ENCODE results near the gene CDK14.
"Not testable (repeated sequence)": the region's sequence is repeated elsewhere in the genome, so short reads cannot be mapped to it uniquely, and the experiment has no call there.

CDK14 gene

GRCh38 chr7:90720984-90721760 is 125.1 kb downstream of the CDK14 start:
- no peak for DNase-seq (ENCODE audit: low read depth)

- DNase-seq (ENCODE audit: low read depth): no peak
Observed at GRCh38 chr7:90721869-90722431, 125.8 kb downstream of the CDK14 start.

- no peak for DNase-seq (ENCODE audit: low read depth)
Observed at GRCh38 chr7:90723233-90723632, 127.1 kb downstream of the CDK14 start.

GRCh38 chr7:90723866-90724265 is 127.7 kb downstream of the CDK14 start:
- DNase-seq (ENCODE audit: low read depth): no peak

- DNase-seq (ENCODE audit: low read depth): no peak
Observed at GRCh38 chr7:90726120-90726519, 130.0 kb downstream of the CDK14 start.

- DNase-seq (ENCODE audit: low read depth): no peak
Observed at GRCh38 chr7:90726623-90727022, 130.5 kb downstream of the CDK14 start.

GRCh38 chr7:90727412-90727811 is 131.3 kb downstream of the CDK14 start:
- DNase-seq (ENCODE audit: low read depth): no peak

GRCh38 chr7:90728568-90728967 is 132.4 kb downstream of the CDK14 start:
- DNase-seq (ENCODE audit: low read depth): no peak

GRCh38 chr7:90735611-90736280 is 139.6 kb downstream of the CDK14 start:
- DNase-seq (ENCODE audit: low read depth): not testable (repeated sequence)

- no peak for DNase-seq (ENCODE audit: low read depth)
Observed at GRCh38 chr7:90736316-90736715, 140.2 kb downstream of the CDK14 start.

- DNase-seq (ENCODE audit: low read depth): no peak
Observed at GRCh38 chr7:90736968-90737939, 141.1 kb downstream of the CDK14 start.

- no peak for DNase-seq (ENCODE audit: low read depth)
Observed at GRCh38 chr7:90738249-90738648, 142.1 kb downstream of the CDK14 start.

- no peak for DNase-seq (ENCODE audit: low read depth)
Observed at GRCh38 chr7:90739716-90740115, 143.6 kb downstream of the CDK14 start.

- no peak for DNase-seq (ENCODE audit: low read depth)
Observed at GRCh38 chr7:90740386-90740785, 144.3 kb downstream of the CDK14 start.

GRCh38 chr7:90743626-90744025 is 147.5 kb downstream of the CDK14 start:
- no peak for DNase-seq (ENCODE audit: low read depth)

- no peak for DNase-seq (ENCODE audit: low read depth)
Observed at GRCh38 chr7:90747516-90747915, 151.4 kb downstream of the CDK14 start.

GRCh38 chr7:90749262-90749661 is 153.1 kb downstream of the CDK14 start:
- no peak for DNase-seq (ENCODE audit: low read depth)

GRCh38 chr7:90749774-90750173 is 153.7 kb downstream of the CDK14 start:
- DNase-seq (ENCODE audit: low read depth): no peak

GRCh38 chr7:90751595-90751994 is 155.5 kb downstream of the CDK14 start:
- DNase-seq (ENCODE audit: low read depth): no peak

GRCh38 chr7:90752051-90752450 is 155.9 kb downstream of the CDK14 start:
- no peak for DNase-seq (ENCODE audit: low read depth)

- DNase-seq (ENCODE audit: low read depth): no peak
Observed at GRCh38 chr7:90755041-90755440, 158.9 kb downstream of the CDK14 start.

GRCh38 chr7:90756366-90756765 is 160.2 kb downstream of the CDK14 start:
- DNase-seq (ENCODE audit: low read depth): no peak

Measured in activated T-helper 9 cell treated with anti-CD3 and anti-CD28 coated beads, Interleukin-2, amount 50 U/mL, for 16 hours (primary cell).